Thymus (tissue), 11 donors: ENCODE results near the gene IFTAP. TPM values are rescaled to one million over a fixed set of nuclear protein-coding genes. Genes with fewer than 3 reads are reported as not detected.

Source experiments
- DNase-seq, 9 donors: peaks; one replicate each; pipeline ENCODE4 v3.0.0-alpha.2; 2013; ENCODE audit warnings: low spot score in 9 of 9, low read depth in 6 of 9, missing footprints in 1 of 9
- H3K27ac ChIP-seq, 2 donors: one replicate each; pipeline ENCODE4 v1.5.1; 2013; ENCODE audit warnings: control low read depth in 1 of 2, low read depth in 1 of 2, low read length in 1 of 2, mild to moderate bottlenecking in 1 of 2, moderate library complexity in 1 of 2
- H3K27me3 ChIP-seq, 2 donors: one replicate each; pipeline ENCODE4 v1.5.1; 2013; ENCODE audit warnings: low read length in 1 of 2; ENCODE audit not compliant: control insufficient read depth in 2 of 2, insufficient read depth in 1 of 2
- H3K36me3 ChIP-seq, 2 donors: one replicate each; pipeline ENCODE4 v1.5.1; 2013; ENCODE audit warnings: low read length in 1 of 2, mild to moderate bottlenecking in 1 of 2, moderate library complexity in 1 of 2; ENCODE audit not compliant: control insufficient read depth in 2 of 2, insufficient read depth in 2 of 2
- H3K4me1 ChIP-seq, 2 donors: one replicate each; pipeline ENCODE4 v1.5.1; 2013; ENCODE audit warnings: low read length in 2 of 2; ENCODE audit not compliant: control insufficient read depth in 2 of 2, insufficient read depth in 2 of 2
- H3K4me3 ChIP-seq, 2 donors: one replicate each; pipeline ENCODE4 v1.5.1; 2013; ENCODE audit warnings: low read length in 2 of 2, control low read depth in 1 of 2, mild to moderate bottlenecking in 1 of 2
- H3K9me3 ChIP-seq, 2 donors: one replicate each; pipeline ENCODE4 v1.5.1; 2013; ENCODE audit warnings: low read length in 1 of 2, mild to moderate bottlenecking in 1 of 2; ENCODE audit not compliant: control insufficient read depth in 2 of 2, insufficient read depth in 1 of 2
- WGBS: extraction: QIAGEN DNeasy Blood & Tissue Kit; methylation state at CpG from one replicate; pipeline ENCODE4 v1.1.7; 2013; 5-methylcytosine and 5-hydroxymethylcytosine counted together
- polyA plus RNA-seq: library from polyadenylated mRNA; stranded (reverse); fragments of 200-250 nt; gene quantifications from one replicate; pipeline ENCODE4 v1.2.3, GENCODE V29; 2013
- total RNA-seq: library from RNA; stranded (reverse); fragments of 120-200 nt; gene quantifications from one replicate; pipeline ENCODE4 v1.2.4, GENCODE V29; 2013
- donor health status: healthy.

The IFTAP gene
- total and polyA plus RNA-seq, 2 donors: 22.5 to 31.8 TPM

DNA sequence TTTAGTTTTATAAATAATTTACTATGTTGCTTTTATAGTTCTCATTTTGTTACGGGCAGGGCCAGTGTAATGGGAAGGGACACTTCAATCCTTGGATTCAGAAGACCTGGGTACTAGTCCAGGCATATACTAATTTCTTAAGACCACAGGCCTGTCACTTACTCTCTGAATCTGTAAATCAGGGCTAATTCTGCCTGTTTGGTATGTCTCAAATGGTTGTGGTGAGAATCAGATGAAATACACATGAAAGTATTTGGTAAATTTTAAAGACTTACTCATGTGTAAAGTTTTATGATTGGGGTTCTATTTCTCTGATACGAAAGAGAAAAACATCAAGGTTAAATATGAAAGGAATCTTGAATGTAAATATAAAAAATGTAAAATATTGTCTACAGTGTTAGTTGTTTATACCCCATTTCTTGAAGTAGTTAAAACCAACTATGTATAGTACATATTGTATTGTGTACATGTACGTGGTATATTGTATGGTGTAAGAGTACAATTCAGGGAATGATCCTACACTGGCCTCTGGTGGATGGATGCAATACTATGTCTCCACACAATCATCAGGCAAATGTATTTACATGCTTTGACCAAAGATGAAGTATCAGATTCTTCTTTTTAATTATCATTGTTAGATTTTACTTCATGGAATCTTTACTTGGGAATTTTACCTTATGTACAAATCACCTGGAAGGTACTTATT lies 28.3 kb downstream of the IFTAP start:
- DNase-seq: peak in 7 of 9 donors; percentile 70 to 89 (median 74)

DNA sequence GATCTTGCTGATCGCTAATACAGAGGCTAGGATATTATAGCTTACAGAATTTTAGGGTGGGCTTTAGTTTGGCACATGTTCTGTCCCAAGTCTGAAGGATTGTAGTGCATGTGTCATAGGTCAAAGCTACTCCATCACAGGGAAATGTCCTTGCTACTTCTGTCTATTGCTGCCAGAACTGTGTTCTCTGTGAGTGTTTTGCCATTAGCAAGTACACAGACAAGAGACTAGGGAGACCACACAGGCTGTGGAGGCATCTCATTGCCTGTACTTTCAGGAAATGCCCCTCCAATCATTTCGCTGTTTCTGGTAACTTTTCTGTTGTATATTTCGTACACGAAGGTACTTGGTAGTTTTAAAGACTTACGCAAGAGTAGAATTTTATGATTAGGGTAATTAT lies 29.2 kb downstream of the IFTAP start:
- Histone ChIP-seq H3K36me3 (no peaks in the 10 kb centered on the region), H3K27me3 (no peaks in the 10 kb centered on the region), H3K9me3 (no peaks in the 10 kb centered on the region), H3K27ac (peak overlapping the region in 1 of 2 donors; percentile 82), H3K4me3 (no peak overlapping the region), H3K4me1 (peaks cover 29 to 35% of the 10 kb centered on the region in 2 donors)
- 74% methylated on average over 5 of the region's 5 CpGs for WGBS
- DNase-seq: peak in 1 of 9 donors; percentile 58

More for the DNA sequence above, 28.3 kb downstream of the IFTAP start:
- WGBS: 57% methylated on average over 3 of the region's 3 CpGs
- H3K4me3 ChIP-seq: peak overlapping the region; percentile 17 to 31
- H3K9me3 ChIP-seq: no peaks in the 10 kb centered on the region
- no peaks in the 10 kb centered on the region for H3K36me3 ChIP-seq
- no peaks in the 10 kb centered on the region for H3K27me3 ChIP-seq
- peaks cover 25 to 34% of the 10 kb centered on the region in 2 donors for H3K4me1 ChIP-seq
- H3K27ac ChIP-seq: peak overlapping the region in 1 of 2 donors; percentile 82

DNA sequence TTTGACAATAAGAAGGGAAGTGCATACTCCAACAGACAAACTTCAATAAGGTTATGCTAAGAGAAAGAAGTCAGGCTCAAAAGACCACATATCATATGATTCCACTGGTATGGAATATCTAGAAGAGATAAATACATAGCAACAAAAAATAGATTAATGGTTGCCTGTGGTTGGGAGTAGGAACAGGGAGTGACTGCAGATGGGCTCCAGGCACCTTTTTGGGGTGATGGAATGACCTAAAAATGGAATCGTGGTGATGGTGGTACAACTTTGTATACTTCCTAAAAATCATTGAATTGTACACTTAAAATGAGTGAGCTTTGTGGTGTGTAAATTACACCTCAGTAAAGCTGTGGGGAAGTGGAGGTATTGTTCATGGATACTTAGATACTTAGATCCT lies 32.7 kb downstream of the IFTAP start:
- H3K4me1 ChIP-seq: peaks cover 39 to 51% of the 10 kb centered on the region in 2 donors
- WGBS: 96% methylated on average over 1 of the region's 1 CpG
- no peaks in the 10 kb centered on the region for H3K27me3 ChIP-seq
- no peaks in the 10 kb centered on the region for H3K36me3 ChIP-seq
- no peaks in the 10 kb centered on the region for H3K9me3 ChIP-seq
- DNase-seq: no peak
- H3K27ac ChIP-seq: no peak overlapping the region
- H3K4me3 ChIP-seq: no peak overlapping the region

DNA sequence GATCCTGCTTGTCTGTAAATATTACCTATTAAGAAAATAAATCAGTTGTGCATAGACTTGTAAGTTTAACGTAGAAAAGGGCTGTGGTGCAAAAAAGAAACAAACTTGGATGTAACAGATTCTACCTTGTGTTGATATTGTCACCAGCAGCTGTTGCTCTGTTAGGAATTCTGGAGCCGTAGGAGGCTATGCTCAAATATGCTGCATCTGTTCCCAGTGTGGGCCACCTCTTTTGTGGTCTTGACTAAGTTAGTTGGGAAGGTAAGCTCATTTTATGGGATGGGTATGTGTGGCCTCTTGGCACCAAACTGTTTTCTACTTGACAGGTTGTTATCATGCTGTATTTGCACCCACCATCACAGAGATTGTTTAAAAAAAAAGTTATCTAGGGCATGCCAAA lies 33.2 kb downstream of the IFTAP start:
- Histone ChIP-seq H3K27me3 (no peaks in the 10 kb centered on the region), H3K4me1 (peaks cover 39 to 51% of the 10 kb centered on the region in 2 donors), H3K27ac (peak overlapping the region in 1 of 2 donors; percentile 33), H3K9me3 (no peaks in the 10 kb centered on the region), H3K4me3 (no peak overlapping the region), H3K36me3 (no peaks in the 10 kb centered on the region)
- no peak for DNase-seq
- 95% methylated on average over 2 of the region's 2 CpGs for WGBS

DNA sequence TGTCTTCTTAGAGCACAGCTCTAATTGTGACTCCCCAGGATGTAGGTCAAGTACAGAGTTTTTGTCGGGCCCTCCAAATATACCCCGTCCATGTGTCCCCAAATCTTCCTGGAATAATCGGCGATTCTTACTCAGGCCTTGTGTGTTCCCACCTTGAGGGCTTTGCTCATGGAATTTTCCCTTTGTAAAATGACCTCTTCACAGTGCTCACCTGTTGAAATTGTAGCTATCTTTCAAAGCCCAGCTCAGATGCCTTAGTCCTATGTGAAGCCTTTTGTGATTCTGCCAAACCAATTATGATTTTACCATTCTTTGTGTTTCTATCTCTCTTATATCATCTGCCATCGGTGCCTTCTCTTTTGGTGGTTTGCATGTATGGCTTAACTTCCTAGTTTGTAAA lies 33.8 kb downstream of the IFTAP start:
- WGBS: 85% methylated on average over 5 of the region's 5 CpGs
- Histone ChIP-seq H3K27ac (peak overlapping the region in 1 of 2 donors; percentile 29), H3K36me3 (no peaks in the 10 kb centered on the region), H3K9me3 (no peaks in the 10 kb centered on the region), H3K4me3 (no peak overlapping the region), H3K4me1 (peaks cover 39 to 51% of the 10 kb centered on the region in 2 donors), H3K27me3 (no peaks in the 10 kb centered on the region)
- no peak for DNase-seq

DNA sequence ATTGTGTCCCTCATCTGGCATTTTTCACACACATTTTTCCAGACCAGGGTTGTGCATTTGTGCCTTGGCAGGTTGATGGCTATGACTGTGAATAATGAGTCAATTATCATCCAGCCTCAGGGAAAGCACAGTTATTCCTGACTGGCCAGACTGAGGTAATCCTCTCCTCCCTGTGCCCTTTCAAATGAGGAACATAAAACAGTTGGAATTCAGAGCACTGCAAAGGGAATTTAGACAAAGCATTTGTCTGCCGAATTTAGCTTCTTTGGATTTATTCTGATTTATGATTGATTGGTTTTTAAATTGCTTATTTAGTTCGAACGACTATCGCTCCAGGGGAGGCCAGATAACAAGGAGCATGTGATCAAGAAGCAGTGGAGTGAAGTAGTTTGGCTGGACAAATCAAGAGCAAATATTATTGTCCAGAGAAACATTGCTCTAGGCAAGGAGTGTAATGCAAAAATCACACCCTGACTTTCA lies 34.5 kb downstream of the IFTAP start:
- 98% methylated on average over 4 of the region's 4 CpGs for WGBS
- no peaks in the 10 kb centered on the region for H3K9me3 ChIP-seq
- no peak overlapping the region for H3K4me3 ChIP-seq
- peaks cover 35 to 47% of the 10 kb centered on the region in 2 donors for H3K4me1 ChIP-seq
- H3K27me3 ChIP-seq: no peaks in the 10 kb centered on the region
- DNase-seq: no peak
- H3K36me3 ChIP-seq: no peaks in the 10 kb centered on the region
- peak overlapping the region in 1 of 2 donors; percentile 29 for H3K27ac ChIP-seq

DNA sequence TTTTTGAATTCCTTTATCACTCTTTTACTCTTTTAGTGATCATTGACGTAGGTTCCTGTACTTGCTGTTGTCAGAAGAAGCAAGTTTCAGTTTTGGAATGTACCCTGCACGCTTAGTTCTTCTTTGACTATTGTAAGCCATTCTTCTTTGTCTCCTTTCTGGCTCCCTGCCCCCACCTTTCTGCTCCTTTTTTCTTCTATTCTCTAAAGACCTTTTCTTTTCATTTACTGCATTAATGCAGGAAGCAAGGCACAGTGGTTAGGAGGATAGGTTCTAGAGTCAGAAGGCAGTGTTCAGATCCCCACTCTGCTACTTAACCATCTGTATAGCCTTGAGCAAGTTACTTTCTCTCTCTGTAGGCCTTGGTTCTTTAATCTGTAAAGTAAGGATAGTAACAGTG lies 37.5 kb downstream of the IFTAP start:
- peaks cover 29 to 35% of the 10 kb centered on the region in 2 donors for H3K4me1 ChIP-seq
- H3K36me3 ChIP-seq: no peaks in the 10 kb centered on the region
- 65% methylated on average over 2 of the region's 2 CpGs for WGBS
- peak overlapping the region in 1 of 2 donors; percentile 71 for H3K27ac ChIP-seq
- H3K9me3 ChIP-seq: no peaks in the 10 kb centered on the region
- peak in 2 of 9 donors; percentile 38 to 57 for DNase-seq
- H3K4me3 ChIP-seq: no peak overlapping the region
- no peaks in the 10 kb centered on the region for H3K27me3 ChIP-seq

DNA sequence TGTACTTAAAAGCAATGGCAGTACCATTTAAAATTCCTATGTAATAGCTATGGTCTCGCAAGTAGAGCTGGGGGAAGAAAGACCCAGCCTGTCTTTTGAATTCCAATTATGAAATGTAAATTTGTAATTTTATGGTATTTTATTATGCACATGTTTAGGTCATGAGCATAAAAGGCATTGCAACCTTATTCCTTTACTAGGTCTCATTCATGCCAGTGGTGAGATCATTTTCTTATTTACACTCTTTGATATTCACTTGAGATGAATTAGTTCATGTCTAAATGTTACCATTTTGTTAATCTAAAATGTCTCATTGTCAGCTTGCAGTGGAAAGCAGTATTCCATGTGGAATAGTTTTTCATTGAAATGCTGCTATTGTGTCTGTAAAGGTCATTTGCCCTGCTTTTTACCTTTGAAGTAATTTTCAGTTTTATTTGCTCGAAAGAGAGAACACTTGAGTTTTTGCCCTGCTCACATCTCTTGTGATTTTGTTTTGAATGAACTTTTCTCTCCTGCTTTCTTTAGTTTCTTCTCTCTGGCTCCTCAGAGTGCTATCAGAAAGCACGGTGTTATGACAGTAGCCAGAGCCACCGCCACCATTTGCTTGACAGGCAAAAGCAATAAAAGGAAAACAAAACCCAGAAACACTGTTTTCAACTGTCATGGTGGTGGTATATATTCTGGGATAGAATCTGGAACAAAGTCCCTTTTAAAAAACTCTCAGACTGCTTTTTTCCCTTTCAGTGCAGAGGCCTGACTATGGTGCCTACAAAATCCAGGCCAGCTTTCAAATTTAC lies 41.0 kb downstream of the IFTAP start:
- no peak overlapping the region for H3K4me3 ChIP-seq
- H3K27me3 ChIP-seq: no peaks in the 10 kb centered on the region
- H3K9me3 ChIP-seq: peaks cover 0 to 7% of the 10 kb centered on the region in 2 donors
- H3K36me3 ChIP-seq: no peaks in the 10 kb centered on the region
- no peak for DNase-seq
- no peak overlapping the region for H3K27ac ChIP-seq
- H3K4me1 ChIP-seq: peaks cover 10 to 13% of the 10 kb centered on the region in 2 donors
- WGBS: 97% methylated on average over 4 of the region's 4 CpGs

DNA sequence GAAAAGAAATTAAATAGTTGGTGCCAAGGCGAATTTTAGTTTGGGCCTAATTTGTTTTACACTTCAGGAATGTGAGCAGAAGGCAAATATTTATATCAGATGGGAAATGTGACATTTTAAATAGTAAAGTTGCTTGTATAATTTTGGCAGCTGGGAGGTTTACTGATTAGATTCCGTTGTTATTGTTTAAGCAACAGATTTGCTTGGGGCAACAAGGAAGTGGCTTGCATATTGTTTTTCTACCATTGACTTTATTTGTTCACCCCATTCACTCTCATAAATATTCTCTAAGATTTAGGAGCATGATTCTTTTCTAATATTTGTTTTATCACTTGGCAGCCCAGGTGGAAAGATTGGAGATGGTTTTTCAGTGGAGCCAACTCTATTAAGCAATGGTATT lies 44.3 kb downstream of the IFTAP start:
- WGBS: 95% methylated on average over 2 of the region's 2 CpGs

More for the DNA sequence above, 44.3 kb downstream of the IFTAP start:
- H3K4me1 ChIP-seq: no peaks in the 10 kb centered on the region
- H3K4me3 ChIP-seq: no peak overlapping the region
- no peaks in the 10 kb centered on the region for H3K27me3 ChIP-seq
- DNase-seq: no peak
- peaks cover 0 to 7% of the 10 kb centered on the region in 2 donors for H3K9me3 ChIP-seq
- no peak overlapping the region for H3K27ac ChIP-seq
- no peaks in the 10 kb centered on the region for H3K36me3 ChIP-seq
